GM04503 (cell line): ENCODE results near the gene DDX47.

Experiments used
- DNase-seq: peaks from one replicate; pipeline ENCODE4 v3.0.0-alpha.2; 2012; ENCODE audit warnings: low read depth

Gene DDX47

GRCh38 chr12:12813120-12814101 is at the start of gene DDX47:
DDX47 (plus strand) TSS chr12:12813346; CDS start chr12:12813368, 22 bp downstream.
- no peak for DNase-seq

- no peak for DNase-seq
Observed at GRCh38 chr12:12764824-12765223, 48.3 kb upstream of the DDX47 start.

GRCh38 chr12:12770262-12770661 is 42.9 kb upstream of the DDX47 start:
- DNase-seq, result no peak

- DNase-seq, result no peak
Observed at GRCh38 chr12:12774791-12775190, 38.4 kb upstream of the DDX47 start.

GRCh38 chr12:12776261-12776660 is 36.9 kb upstream of the DDX47 start:
- DNase-seq, result no peak

GRCh38 chr12:12777092-12777491 is 36.1 kb upstream of the DDX47 start:
- DNase-seq, result no peak

GRCh38 chr12:12779007-12779406 is 34.1 kb upstream of the DDX47 start:
- DNase-seq, result no peak

GRCh38 chr12:12779529-12779928 is 33.6 kb upstream of the DDX47 start:
- no peak for DNase-seq

- DNase-seq, result no peak
Observed at GRCh38 chr12:12784116-12784515, 29.0 kb upstream of the DDX47 start.

- DNase-seq, result no peak
Observed at GRCh38 chr12:12784911-12785814, 28.0 kb upstream of the DDX47 start, which contains the start of gene APOLD1. APOLD1 (plus strand) TSS chr12:12785659; CDS start chr12:12785692, 33 bp downstream.

GRCh38 chr12:12786351-12786705 is 26.8 kb upstream of the DDX47 start:
- no peak for DNase-seq

GRCh38 chr12:12786706-12787601 is 26.2 kb upstream of the DDX47 start:
- no peak for DNase-seq

- no peak for DNase-seq
Observed at GRCh38 chr12:12788131-12788530, 25.0 kb upstream of the DDX47 start.

- DNase-seq, result no peak
Observed at GRCh38 chr12:12788675-12789368, 24.3 kb upstream of the DDX47 start.

GRCh38 chr12:12790956-12791355 is 22.2 kb upstream of the DDX47 start:
- no peak for DNase-seq

GRCh38 chr12:12791756-12792369 is 21.3 kb upstream of the DDX47 start:
- no peak for DNase-seq

GRCh38 chr12:12792421-12792820 is 20.7 kb upstream of the DDX47 start:
- DNase-seq, result no peak

GRCh38 chr12:12794686-12795085 is 18.5 kb upstream of the DDX47 start:
- no peak for DNase-seq

GRCh38 chr12:12796171-12796570 is 17.0 kb upstream of the DDX47 start:
- DNase-seq, result no peak
